Caco-2 (cell line): ENCODE results near the gene HAPLN3. TPM values are rescaled to one million over a fixed set of nuclear protein-coding genes. Genes with fewer than 3 reads are reported as not detected.

Source experiments
- BruUV-seq: library from RNA; stranded (reverse); fragments of 400-500 nt; replicated peaks from 2 replicates; lab custom pipeline; 2021; lab: Mats Ljungman, UMichigan
- CTCF ChIA-PET: fragments of 300-600 bp; sonication (Branson Sonifier 250); formaldehyde crosslinking; loops from one replicate; lab custom pipeline; 2022; ENCODE audit warnings: antibody characterized with exemption; lab: Charles Lee
- POLR2A ChIA-PET: fragments of 300-600 bp; sonication (Branson Sonifier 250); formaldehyde crosslinking; loops from one replicate; lab custom pipeline; 2022; ENCODE audit warnings: antibody characterized with exemption; lab: Charles Lee
- DNase-seq, 2 experiments: peaks; one replicate each; pipeline versions ENCODE4 v3.0.0 to v3.0.0-alpha.2; 2020 to 2022
- H3K27me3 ChIP-seq: replicated peaks from 2 replicates; pipeline ENCODE4 v1.6.0; 2011; ENCODE audit warnings: low read length; ENCODE audit not compliant: control insufficient read depth, insufficient read depth
- H3K36me3 ChIP-seq: 2 replicates; pipeline ENCODE4 v1.5.1; 2011; ENCODE audit warnings: low read length; ENCODE audit not compliant: control insufficient read depth, insufficient read depth
- H3K4me1 ChIP-seq: fragments of 250-450 bp; sonication (Bioruptor Pico); 2 replicates; pipeline ENCODE4 v1.5.1; 2020; ENCODE audit warnings: mild to moderate bottlenecking
- H3K4me3 ChIP-seq: 2 replicates; pipeline ENCODE4 v1.5.1; 2011; ENCODE audit warnings: low read depth, mild to moderate bottlenecking, control low read depth, low read length
- H3K9me3 ChIP-seq: fragments of 250-450 bp; sonication (Bioruptor Pico); 2 replicates; pipeline ENCODE4 v1.5.1; 2020; ENCODE audit warnings: mild to moderate bottlenecking, moderate library complexity
- H3K27ac Mint-ChIP-seq: one replicate; pipeline ENCODE4 v1.8.0; 2022; ENCODE audit warnings: mixed read lengths; ENCODE audit not compliant: unreplicated experiment
- H3K27me3 Mint-ChIP-seq: one replicate; pipeline ENCODE4 v1.8.0; 2022; ENCODE audit warnings: mixed read lengths; ENCODE audit not compliant: insufficient read depth, unreplicated experiment
- H3K36me3 Mint-ChIP-seq: one replicate; pipeline ENCODE4 v1.8.0; 2022; ENCODE audit warnings: mild to moderate bottlenecking, mixed read lengths; ENCODE audit not compliant: insufficient read depth, unreplicated experiment
- H3K4me1 Mint-ChIP-seq: one replicate; pipeline ENCODE4 v1.8.0; 2022; ENCODE audit warnings: low read depth, mixed read lengths; ENCODE audit not compliant: unreplicated experiment
- H3K4me3 Mint-ChIP-seq: one replicate; pipeline ENCODE4 v1.8.0; 2022; ENCODE audit warnings: mild to moderate bottlenecking, moderate library complexity, mixed read lengths; ENCODE audit not compliant: unreplicated experiment
- H3K9me3 Mint-ChIP-seq: one replicate; pipeline ENCODE4 v1.8.0; 2022; ENCODE audit warnings: mixed read lengths; ENCODE audit not compliant: unreplicated experiment
- CTCF ChIP-seq, 2 experiments: fragments of 200-600 bp in 1 of 2; IDR thresholded peaks; 1 replicate in 1 of 2; 2 replicates in 1 of 2; pipeline versions ENCODE4 v1.5.1 to v1.8.0; 2011 to 2022; ENCODE audit warnings: antibody characterized with exemption in 1 of 2, control low read depth in 1 of 2, inconsistent platforms in 1 of 2, low read depth in 1 of 2, low read length in 1 of 2, mild to moderate bottlenecking in 1 of 2, moderate library complexity in 1 of 2; ENCODE audit not compliant: insufficient read depth in 1 of 2, severe bottlenecking in 1 of 2, unreplicated experiment in 1 of 2
- intact Hi-C: fragments of 100-400 bp; cut with micrococcal nuclease; formaldehyde crosslinking; loops from one replicate; pipeline ENCODE4 v1.10.0; 2022; ENCODE audit not compliant: unreplicated experiment
- total RNA-seq: library from RNA; stranded (reverse); gene quantifications from 2 replicates; pipeline ENCODE4 v1.2.3, GENCODE V29; 2022

Gene HAPLN3
- total RNA-seq, 1 experiment from 2014 or later: 16.7 TPM

- Mint-ChIP-seq H3K27me3 (no peaks in the 10 kb centered on the region), H3K9me3 (no peaks in the 10 kb centered on the region), H3K4me1 (peaks cover 5% of the 10 kb centered on the region), H3K4me3 (no peak overlapping the region), H3K27ac (no peak overlapping the region), H3K36me3 (peaks cover 57% of the 10 kb centered on the region)
- CTCF ChIA-PET: interaction anchor here (0.7 kb wide), 1 partner anchor 85 kb away, joined by 4 read pairs; no protein-coding TSS in a partner anchor
- TF ChIP-seq CTCF (IDR thresholded peaks at IDR 0.05; ENCODE audit: insufficient read depth in 1 of 2, low read depth in 1 of 2, low read length in 1 of 2, severe bottlenecking in 1 of 2, unreplicated experiment in 1 of 2): no peak
- Histone ChIP-seq H3K36me3 (peaks cover 2% of the 10 kb centered on the region), H3K4me1 (no peaks in the 10 kb centered on the region), H3K27me3 (no peaks in the 10 kb centered on the region), H3K9me3 (no peaks in the 10 kb centered on the region), H3K4me3 (no peak overlapping the region)
- no peak for DNase-seq
- intact Hi-C loops: loop anchor here (1.0 kb wide), 1 partner anchor 240 kb away; no protein-coding TSS in a partner anchor
- BruUV-seq: no TSS peak
- POLR2A ChIA-PET: interaction anchor here (0.6 kb wide), 1 partner anchor 208 kb away, joined by 3 read pairs; no protein-coding TSS in a partner anchor
These were observed 1.8 kb upstream of the HAPLN3 start for GRCh38 chr15:88897142-88897455.

DNA sequence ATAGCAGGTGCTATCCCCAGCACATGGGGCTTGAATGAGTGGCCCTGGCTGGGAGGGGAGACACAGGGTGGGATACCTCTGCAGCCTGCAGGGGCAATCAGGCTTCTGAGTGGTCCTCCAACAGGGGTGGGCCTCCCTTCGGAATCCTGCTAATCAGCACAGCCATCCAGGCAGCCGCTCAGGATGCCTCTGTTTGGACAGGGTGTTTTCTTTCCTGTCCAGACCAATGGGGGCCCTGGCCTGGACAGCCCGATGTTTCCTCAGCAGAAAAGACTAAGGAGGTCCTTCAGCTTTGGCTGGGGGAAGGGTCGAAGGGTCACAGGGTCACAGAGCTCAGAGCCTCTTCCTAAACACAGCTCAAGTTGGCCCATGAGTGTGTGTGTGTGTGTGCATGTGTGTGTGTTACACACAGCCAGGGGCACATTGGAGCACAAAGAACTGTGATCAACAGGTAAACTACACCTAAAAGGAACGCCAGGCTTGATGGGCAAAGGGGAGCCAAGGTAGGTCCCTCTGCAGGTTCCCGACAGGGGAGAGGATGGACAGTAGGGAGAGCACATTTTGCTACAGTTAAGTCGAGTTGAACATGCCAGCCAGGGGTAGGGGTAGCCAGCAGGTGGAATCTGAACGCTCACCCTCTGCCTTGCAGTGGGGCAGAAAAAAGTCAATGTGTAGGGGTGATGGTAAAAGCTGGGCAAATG is 1.1 kb upstream of the HAPLN3 start:
- Mint-ChIP-seq H3K4me1 (no peaks in the 10 kb centered on the region), H3K9me3 (no peaks in the 10 kb centered on the region), H3K4me3 (no peak overlapping the region), H3K36me3 (peaks cover 58% of the 10 kb centered on the region), H3K27ac (no peak overlapping the region), H3K27me3 (no peaks in the 10 kb centered on the region)
- ChIA-PET POLR2A (interaction anchor here (0.6 kb wide), 1 partner anchor 208 kb away, joined by 3 read pairs; no protein-coding TSS in a partner anchor), CTCF (no interaction called here)
- Histone ChIP-seq H3K36me3 (no peaks in the 10 kb centered on the region; the same call in none of the 2 replicates), H3K4me3 (no peak overlapping the region), H3K9me3 (no peaks in the 10 kb centered on the region), H3K27me3 (no peaks in the 10 kb centered on the region), H3K4me1 (no peaks in the 10 kb centered on the region)
- no peak for DNase-seq
- TF ChIP-seq CTCF (IDR thresholded peaks at IDR 0.05; ENCODE audit: insufficient read depth in 1 of 2, low read depth in 1 of 2, low read length in 1 of 2, severe bottlenecking in 1 of 2, unreplicated experiment in 1 of 2): no peak
- intact Hi-C loops: loop anchor here (1.0 kb wide), 1 partner anchor 239 kb away; no protein-coding TSS in a partner anchor
- BruUV-seq: no TSS peak

DNA sequence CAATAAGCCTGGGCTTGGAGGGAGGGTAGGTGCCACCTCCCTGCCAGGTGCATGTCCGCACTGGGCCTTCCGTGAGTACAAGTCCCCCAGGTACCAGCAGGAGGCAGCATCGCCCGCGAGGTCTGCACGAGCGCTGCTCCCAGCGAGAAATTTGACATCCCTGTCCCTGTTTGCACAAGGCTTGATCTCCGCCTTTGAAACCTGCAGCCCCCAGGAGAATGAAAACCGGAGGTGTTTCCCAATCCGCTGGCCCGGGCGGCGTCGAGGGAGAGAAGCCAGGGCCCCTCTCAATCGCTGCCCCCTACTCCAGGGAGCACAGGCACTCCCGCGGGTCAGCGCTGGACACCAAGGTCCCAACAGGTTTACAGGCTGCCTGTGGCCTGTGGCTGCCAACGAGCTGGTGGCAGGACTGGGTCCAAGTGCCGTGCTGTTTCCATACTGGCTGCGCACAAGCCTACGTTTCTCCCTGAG is 961 bp downstream of the HAPLN3 start:
- POLR2A ChIA-PET: no interaction called here
- Mint-ChIP-seq H3K4me3 (no peak overlapping the region), H3K36me3 (peaks cover 48% of the 10 kb centered on the region), H3K27ac (no peak overlapping the region), H3K9me3 (no peaks in the 10 kb centered on the region), H3K27me3 (no peaks in the 10 kb centered on the region), H3K4me1 (no peaks in the 10 kb centered on the region)
- TF ChIP-seq CTCF (IDR thresholded peaks at IDR 0.05; ENCODE audit: insufficient read depth in 1 of 2, low read depth in 1 of 2, low read length in 1 of 2, severe bottlenecking in 1 of 2, unreplicated experiment in 1 of 2): peak in 1 of 2 experiments; percentile 41
- no peak overlapping the region for H3K4me3 ChIP-seq
- CTCF ChIA-PET: no interaction called here
- H3K4me1 ChIP-seq: no peaks in the 10 kb centered on the region
- no peaks in the 10 kb centered on the region; the same call in none of the 2 replicates for H3K36me3 ChIP-seq
- intact Hi-C loops: no loop called here
- H3K27me3 ChIP-seq: no peaks in the 10 kb centered on the region
- peak in 1 of 2 experiments; percentile 46 for DNase-seq
- no peaks in the 10 kb centered on the region for H3K9me3 ChIP-seq
- BruUV-seq: no TSS peak
